ENCODE measurements around the gene APMAP.

The APMAP gene

DNA sequence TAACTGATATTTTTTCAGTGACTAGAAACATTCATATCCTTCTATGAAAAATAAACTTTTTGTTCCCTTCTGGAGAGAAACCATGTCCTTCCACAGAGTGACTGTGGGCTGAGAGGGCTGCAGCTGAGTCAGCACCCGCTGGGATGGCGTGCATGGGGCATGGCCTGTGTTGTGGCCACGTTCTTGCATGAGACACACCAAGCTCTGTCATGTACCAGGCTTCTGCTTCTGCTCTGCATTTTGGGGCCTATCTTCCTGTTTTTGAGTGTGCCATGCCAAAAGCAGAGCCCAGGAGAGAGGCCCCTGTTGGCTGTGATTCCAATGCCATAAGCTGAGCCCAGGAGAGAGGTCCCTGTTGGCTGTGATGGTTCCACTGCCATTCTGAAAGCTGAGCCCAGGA is 10.8 kb downstream of the APMAP start:
- Histone ChIP-seq H3K36me3 (ENCODE audit: insufficient read depth, low read length) (peaks cover 26% of the 10 kb centered on the region), H3K9ac (ENCODE audit: low read length) (no peak overlapping the region), H3K9me3 (ENCODE audit: low read length) (no peaks in the 10 kb centered on the region), H3K4me1 (ENCODE audit: insufficient read depth, low read length) (no peaks in the 10 kb centered on the region), H3K27ac (ENCODE audit: low read depth, low read length) (no peak overlapping the region), H3K4me3 (ENCODE audit: low read depth in 1 of 2, low read length in 2 of 2) (no peak overlapping the region), H3K27me3 (ENCODE audit: control insufficient read depth in 1 of 2, insufficient read depth in 2 of 2, low read length in 2 of 2) (no peaks in the 10 kb centered on the region)

DNA sequence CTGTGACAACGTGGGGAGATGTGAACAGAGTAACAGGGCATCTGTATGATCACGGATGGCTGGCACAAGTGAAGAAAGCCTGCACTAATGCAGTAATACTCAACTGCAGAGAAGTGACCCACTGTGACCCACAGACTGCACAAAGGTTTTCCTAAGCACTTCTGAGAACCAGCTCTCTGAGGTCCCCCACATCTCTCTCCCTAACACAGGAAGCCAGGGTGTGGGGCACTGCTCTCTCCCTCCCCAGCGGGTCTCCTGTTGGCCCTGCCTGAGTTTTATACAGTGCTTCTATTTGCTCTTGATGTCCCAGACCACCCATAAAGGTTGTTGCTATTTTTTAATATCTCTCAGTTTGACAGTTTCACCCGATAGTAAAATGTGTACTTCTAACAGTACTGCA is 11.3 kb downstream of the APMAP start:
- Histone ChIP-seq H3K9ac (ENCODE audit: low read length) (no peak overlapping the region), H3K9me3 (ENCODE audit: low read length) (no peaks in the 10 kb centered on the region), H3K4me1 (ENCODE audit: insufficient read depth, low read length) (no peaks in the 10 kb centered on the region), H3K36me3 (ENCODE audit: insufficient read depth, low read length) (peaks cover 30% of the 10 kb centered on the region), H3K27me3 (ENCODE audit: control insufficient read depth in 1 of 2, insufficient read depth in 2 of 2, low read length in 2 of 2) (no peaks in the 10 kb centered on the region), H3K27ac (ENCODE audit: low read depth, low read length) (no peak overlapping the region), H3K4me3 (ENCODE audit: low read depth in 1 of 2, low read length in 2 of 2) (no peak overlapping the region)

DNA sequence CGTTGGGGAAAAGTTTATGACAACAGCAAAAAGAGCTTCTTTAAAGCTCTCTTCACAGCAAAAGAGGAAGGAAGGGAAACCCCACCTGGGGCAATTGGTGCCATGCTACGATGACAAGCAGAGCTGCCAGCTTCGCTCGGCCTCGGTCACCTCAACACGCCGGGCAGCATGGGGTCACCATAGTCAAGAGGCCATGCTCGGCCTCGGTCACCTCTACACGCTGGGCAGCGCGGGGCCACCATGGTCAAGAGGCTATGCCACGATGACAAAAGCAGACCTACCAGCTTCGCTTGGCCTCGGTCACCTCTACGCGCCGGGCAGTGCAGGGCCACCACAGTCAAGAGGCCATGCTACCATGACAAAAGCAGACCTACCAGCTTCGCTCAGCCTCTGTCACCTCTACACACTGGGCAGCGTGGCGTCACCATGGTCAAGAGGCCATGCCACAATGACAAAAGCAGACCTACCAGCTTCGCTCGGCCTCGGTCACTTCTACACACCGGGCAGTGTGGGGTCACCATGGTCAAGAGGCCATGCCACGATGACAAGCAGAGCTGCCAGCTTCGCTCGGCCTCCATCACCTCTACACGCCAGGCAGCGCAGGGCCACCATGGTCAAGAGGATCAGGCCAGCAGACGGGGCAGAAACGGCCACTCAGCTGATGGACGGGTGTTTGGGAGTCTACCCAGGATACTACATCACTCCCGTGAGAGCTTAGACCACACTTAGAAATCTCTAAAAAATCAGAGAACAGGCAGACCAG is 12.1 kb downstream of the APMAP start:
- Histone ChIP-seq H3K36me3 (ENCODE audit: insufficient read depth, low read length) (peaks cover 34% of the 10 kb centered on the region), H3K9me3 (ENCODE audit: low read length) (no peaks in the 10 kb centered on the region), H3K4me1 (ENCODE audit: insufficient read depth, low read length) (no peaks in the 10 kb centered on the region), H3K27ac (ENCODE audit: low read depth, low read length) (no peak overlapping the region), H3K27me3 (ENCODE audit: control insufficient read depth in 1 of 2, insufficient read depth in 2 of 2, low read length in 2 of 2) (no peaks in the 10 kb centered on the region), H3K9ac (ENCODE audit: low read length) (no peak overlapping the region), H3K4me3 (ENCODE audit: low read depth in 1 of 2, low read length in 2 of 2) (no peak overlapping the region)

DNA sequence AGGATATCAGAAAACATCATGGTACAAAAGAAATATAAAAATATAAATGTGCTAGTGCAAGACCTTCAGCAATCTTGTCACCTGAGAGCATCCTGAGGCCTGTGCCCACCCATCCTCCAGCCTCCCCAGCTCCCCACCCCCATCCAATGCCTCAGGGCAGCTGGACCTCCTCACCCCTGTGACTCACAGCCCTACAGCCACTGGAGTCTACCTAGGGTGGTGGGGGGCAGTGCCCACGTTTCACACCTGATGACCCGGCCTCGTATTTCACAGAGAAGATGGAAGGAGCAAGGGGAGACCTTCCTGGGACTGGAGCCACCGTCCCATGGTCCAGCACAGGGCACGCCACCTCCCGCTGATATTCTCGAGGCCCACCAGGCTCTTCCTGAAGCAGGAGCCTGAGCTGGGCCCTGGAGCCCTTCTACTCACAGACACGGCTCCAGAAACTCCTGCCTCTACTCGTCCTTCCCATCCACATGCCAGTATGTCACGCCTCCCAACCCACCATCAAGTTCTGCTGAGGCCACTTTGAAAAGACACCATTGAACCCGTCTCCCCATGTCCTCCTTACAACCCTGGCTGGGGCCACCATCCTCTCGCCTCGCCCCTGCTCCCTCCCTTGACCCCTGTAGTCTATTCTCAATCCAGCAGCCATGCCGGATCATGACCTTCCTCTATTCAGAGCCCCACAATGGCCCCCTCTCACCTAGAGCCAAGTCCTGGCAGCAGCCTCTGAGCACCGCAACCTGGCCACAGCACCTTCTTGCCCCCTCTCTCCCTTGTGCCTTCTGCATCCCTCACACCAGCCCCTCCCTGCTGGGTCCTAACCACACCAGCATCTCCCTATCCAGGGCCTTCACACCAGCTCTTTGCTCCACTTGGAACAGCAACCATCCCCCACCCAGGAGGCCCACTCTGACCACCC is 13.3 kb downstream of the APMAP start:
- no peak overlapping the region for H3K9ac ChIP-seq (ENCODE audit: low read length)
- no peak overlapping the region for H3K27ac ChIP-seq (ENCODE audit: low read depth, low read length)
- H3K4me3 ChIP-seq (ENCODE audit: low read depth in 1 of 2, low read length in 2 of 2): no peak overlapping the region
- no peaks in the 10 kb centered on the region for H3K4me1 ChIP-seq (ENCODE audit: insufficient read depth, low read length)
- no peaks in the 10 kb centered on the region for H3K27me3 ChIP-seq (ENCODE audit: control insufficient read depth in 1 of 2, insufficient read depth in 2 of 2, low read length in 2 of 2)
- no peaks in the 10 kb centered on the region for H3K9me3 ChIP-seq (ENCODE audit: low read length)
- peaks cover 34% of the 10 kb centered on the region for H3K36me3 ChIP-seq (ENCODE audit: insufficient read depth, low read length)

DNA sequence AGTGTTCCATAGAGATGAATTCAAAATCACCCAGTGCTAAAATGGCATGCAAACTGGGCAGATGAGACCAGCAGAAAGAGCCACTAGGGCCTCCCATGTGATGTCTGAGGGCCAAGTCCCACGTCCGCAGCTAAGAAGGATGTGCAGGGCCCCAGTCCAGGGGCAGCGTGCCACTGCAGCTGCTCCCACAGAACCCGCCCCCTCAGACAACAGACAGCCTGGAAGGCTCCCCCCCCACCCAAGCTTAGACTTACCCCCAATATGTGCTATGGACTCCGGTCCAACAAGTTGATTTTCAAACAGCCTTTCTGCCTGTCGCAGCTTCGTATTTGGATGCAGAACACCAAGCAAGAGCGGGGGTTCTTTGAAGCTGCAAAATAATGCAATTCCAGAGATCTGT is 14.0 kb downstream of the APMAP start:
- no peaks in the 10 kb centered on the region for H3K4me1 ChIP-seq (ENCODE audit: insufficient read depth, low read length)
- H3K27ac ChIP-seq (ENCODE audit: low read depth, low read length): no peak overlapping the region
- no peaks in the 10 kb centered on the region for H3K27me3 ChIP-seq (ENCODE audit: control insufficient read depth in 1 of 2, insufficient read depth in 2 of 2, low read length in 2 of 2)
- H3K9ac ChIP-seq (ENCODE audit: low read length): no peak overlapping the region
- H3K36me3 ChIP-seq (ENCODE audit: insufficient read depth, low read length): peaks cover 34% of the 10 kb centered on the region
- H3K4me3 ChIP-seq (ENCODE audit: low read depth in 1 of 2, low read length in 2 of 2): no peak overlapping the region
- H3K9me3 ChIP-seq (ENCODE audit: low read length): no peaks in the 10 kb centered on the region

DNA sequence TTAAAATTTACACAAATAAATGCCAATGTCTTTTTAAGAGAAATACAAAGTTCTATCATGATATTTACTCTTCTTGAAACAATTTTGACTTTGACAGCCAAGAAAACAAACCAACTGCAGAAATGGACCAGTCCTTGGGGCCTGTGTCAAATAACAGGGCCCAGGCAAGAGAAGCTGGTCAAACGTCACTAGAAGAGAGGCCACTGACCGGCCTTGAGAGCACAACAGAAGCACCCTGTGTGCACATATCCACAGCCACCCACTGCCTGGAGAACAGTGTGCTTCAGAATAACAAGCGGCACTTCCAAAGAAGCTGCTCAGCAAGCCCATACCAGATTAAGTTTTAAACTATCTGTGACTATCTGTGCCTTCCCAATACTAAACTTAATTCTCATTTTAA is 14.8 kb downstream of the APMAP start:
- Histone ChIP-seq H3K4me1 (ENCODE audit: insufficient read depth, low read length) (no peaks in the 10 kb centered on the region), H3K9ac (ENCODE audit: low read length) (no peak overlapping the region), H3K4me3 (ENCODE audit: low read depth in 1 of 2, low read length in 2 of 2) (no peak overlapping the region), H3K27ac (ENCODE audit: low read depth, low read length) (no peak overlapping the region), H3K36me3 (ENCODE audit: insufficient read depth, low read length) (peaks cover 39% of the 10 kb centered on the region), H3K9me3 (ENCODE audit: low read length) (no peaks in the 10 kb centered on the region), H3K27me3 (ENCODE audit: control insufficient read depth in 1 of 2, insufficient read depth in 2 of 2, low read length in 2 of 2) (no peaks in the 10 kb centered on the region)

DNA sequence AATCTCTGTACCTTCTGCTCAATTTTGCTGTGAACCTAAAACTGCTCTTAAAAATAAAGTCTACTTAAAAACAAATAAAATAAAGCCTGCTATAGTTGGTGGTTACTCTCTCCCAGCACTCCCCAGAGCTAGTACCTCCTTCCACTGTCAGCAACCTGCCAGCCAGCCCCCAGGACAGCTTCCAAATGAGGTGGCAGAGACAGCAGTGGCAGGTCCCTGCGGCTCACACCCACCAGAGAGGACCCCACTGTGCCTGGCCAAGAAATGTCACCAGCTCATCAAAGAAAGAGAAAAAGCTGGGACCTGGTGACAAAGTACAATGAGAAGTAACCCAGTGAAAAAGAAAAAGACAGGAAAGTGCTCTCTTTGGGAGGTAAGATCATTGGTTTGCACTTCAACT is 15.2 kb downstream of the APMAP start:
- Histone ChIP-seq H3K4me1 (ENCODE audit: insufficient read depth, low read length) (no peaks in the 10 kb centered on the region), H3K27ac (ENCODE audit: low read depth, low read length) (no peak overlapping the region), H3K9ac (ENCODE audit: low read length) (no peak overlapping the region), H3K9me3 (ENCODE audit: low read length) (no peaks in the 10 kb centered on the region), H3K4me3 (ENCODE audit: low read depth in 1 of 2, low read length in 2 of 2) (no peak overlapping the region), H3K36me3 (ENCODE audit: insufficient read depth, low read length) (peaks cover 44% of the 10 kb centered on the region), H3K27me3 (ENCODE audit: control insufficient read depth in 1 of 2, insufficient read depth in 2 of 2, low read length in 2 of 2) (no peaks in the 10 kb centered on the region)

DNA sequence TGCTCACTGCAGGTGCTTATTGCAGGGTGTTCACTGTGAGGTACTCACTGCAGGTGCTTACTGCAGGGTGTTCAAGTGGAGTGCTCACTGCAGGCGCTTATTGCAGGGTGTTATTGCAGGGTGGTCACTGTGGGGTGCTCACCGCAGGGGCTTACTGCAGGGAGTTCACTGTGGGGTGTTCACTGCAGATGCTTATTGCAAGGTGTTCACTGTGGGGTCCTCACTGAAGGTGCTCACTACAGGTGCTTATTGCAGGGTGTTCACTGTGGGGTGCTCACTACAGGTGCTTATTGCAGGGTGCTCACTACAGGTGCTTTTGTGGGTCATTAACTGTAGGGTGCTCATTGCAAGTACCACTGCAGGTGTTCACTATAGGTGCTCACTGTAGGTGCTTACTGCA is 20.2 kb downstream of the APMAP start:
- Histone ChIP-seq H3K9me3 (ENCODE audit: low read length) (no peaks in the 10 kb centered on the region), H3K36me3 (ENCODE audit: insufficient read depth, low read length) (peaks cover 64% of the 10 kb centered on the region), H3K4me3 (ENCODE audit: low read depth in 1 of 2, low read length in 2 of 2) (no peak overlapping the region), H3K27ac (ENCODE audit: low read depth, low read length) (no peak overlapping the region), H3K27me3 (ENCODE audit: control insufficient read depth in 1 of 2, insufficient read depth in 2 of 2, low read length in 2 of 2) (no peaks in the 10 kb centered on the region), H3K9ac (ENCODE audit: low read length) (no peak overlapping the region), H3K4me1 (ENCODE audit: insufficient read depth, low read length) (no peaks in the 10 kb centered on the region)

DNA sequence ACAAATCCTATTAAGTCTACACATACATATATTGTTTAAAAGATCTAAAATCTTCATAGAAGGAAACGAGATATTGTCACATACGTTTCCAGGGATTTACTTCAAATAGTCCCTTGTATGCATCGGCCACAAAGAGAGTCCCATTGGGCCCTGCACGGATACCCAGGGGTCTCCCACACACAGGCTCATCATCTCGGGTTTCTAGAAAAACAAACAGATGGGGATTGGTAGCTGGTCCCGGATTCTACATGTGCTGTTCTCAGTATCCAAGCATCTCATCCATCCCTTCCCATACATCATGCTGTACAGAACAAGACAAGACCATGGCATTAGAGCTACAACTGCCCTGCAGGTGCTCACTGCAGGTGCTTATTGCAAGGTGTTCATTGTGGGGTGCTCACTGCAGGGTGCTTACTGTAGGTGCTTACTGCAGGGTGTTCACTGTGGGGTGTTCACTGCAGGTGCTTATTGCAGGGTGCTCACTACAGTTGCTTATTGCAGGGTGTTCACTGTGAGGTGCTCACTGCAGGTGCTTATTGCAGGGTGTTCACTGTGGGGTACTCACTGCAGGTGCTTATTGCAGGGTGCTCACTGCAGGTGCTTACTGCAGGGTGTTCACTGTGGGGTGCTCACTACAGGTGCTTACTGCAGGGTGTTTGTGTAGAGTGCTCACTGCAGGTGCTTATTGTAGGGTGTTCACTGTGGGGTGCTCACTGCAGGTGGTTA is 21.0 kb downstream of the APMAP start:
- no peaks in the 10 kb centered on the region for H3K27me3 ChIP-seq (ENCODE audit: control insufficient read depth in 1 of 2, insufficient read depth in 2 of 2, low read length in 2 of 2)
- no peaks in the 10 kb centered on the region for H3K4me1 ChIP-seq (ENCODE audit: insufficient read depth, low read length)
- H3K9me3 ChIP-seq (ENCODE audit: low read length): no peaks in the 10 kb centered on the region
- H3K9ac ChIP-seq (ENCODE audit: low read length): no peak overlapping the region
- H3K36me3 ChIP-seq (ENCODE audit: insufficient read depth, low read length): peaks cover 57% of the 10 kb centered on the region
- no peak overlapping the region for H3K27ac ChIP-seq (ENCODE audit: low read depth, low read length)
- no peak overlapping the region for H3K4me3 ChIP-seq (ENCODE audit: low read depth in 1 of 2, low read length in 2 of 2)

DNA sequence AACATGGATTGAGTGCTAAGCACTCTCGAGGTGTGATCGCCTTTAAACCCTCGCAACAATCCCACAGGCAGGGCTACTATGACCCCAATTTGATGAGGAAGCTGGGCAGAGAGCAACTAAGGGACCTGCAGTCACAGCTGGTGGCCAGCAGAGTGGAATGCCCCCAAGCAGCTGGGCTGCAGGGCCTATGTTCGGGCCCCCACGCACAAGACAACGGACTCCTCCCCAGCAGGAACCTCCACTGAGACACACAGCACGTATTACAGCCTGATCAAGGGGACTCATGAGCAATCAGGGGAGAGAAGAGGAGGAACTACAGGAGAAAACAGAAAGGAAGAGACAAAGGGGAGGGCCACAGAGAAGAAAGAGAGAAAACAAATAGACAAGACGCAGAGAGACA is 21.8 kb downstream of the APMAP start:
- Histone ChIP-seq H3K4me3 (ENCODE audit: low read depth in 1 of 2, low read length in 2 of 2) (no peak overlapping the region), H3K9me3 (ENCODE audit: low read length) (no peaks in the 10 kb centered on the region), H3K9ac (ENCODE audit: low read length) (no peak overlapping the region), H3K27me3 (ENCODE audit: control insufficient read depth in 1 of 2, insufficient read depth in 2 of 2, low read length in 2 of 2) (no peaks in the 10 kb centered on the region), H3K36me3 (ENCODE audit: insufficient read depth, low read length) (peaks cover 58% of the 10 kb centered on the region), H3K27ac (ENCODE audit: low read depth, low read length) (no peak overlapping the region), H3K4me1 (ENCODE audit: insufficient read depth, low read length) (no peaks in the 10 kb centered on the region)

DNA sequence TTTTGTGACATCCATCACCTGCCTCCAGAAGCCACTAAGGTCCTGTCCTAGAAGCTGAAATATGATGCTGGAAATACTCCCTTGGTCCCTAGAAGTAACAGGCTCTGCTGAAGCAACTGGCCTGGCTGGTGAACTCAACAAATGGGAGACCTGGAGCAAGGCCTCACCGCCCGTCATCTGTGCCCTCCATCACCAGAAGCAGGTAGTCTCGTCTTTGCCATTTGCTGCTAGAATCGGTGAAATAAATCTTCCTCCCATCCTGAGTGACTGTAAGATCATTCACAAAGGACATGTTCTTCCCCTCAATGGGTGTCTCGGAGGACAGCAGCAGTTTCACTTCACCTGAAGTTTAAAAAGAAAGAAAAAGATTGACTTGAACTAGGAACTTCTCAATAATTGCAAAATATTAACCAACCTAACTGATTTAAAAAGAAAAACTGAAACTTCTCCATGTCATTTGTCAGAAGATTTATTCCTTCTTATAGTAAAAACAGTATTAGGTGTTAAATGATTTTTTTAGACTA is 22.5 kb downstream of the APMAP start:
- no peaks in the 10 kb centered on the region for H3K9me3 ChIP-seq (ENCODE audit: low read length)
- H3K27me3 ChIP-seq (ENCODE audit: control insufficient read depth in 1 of 2, insufficient read depth in 2 of 2, low read length in 2 of 2): no peaks in the 10 kb centered on the region
- H3K9ac ChIP-seq (ENCODE audit: low read length): no peak overlapping the region
- no peaks in the 10 kb centered on the region for H3K4me1 ChIP-seq (ENCODE audit: insufficient read depth, low read length)
- H3K4me3 ChIP-seq (ENCODE audit: low read depth in 1 of 2, low read length in 2 of 2): no peak overlapping the region
- H3K36me3 ChIP-seq (ENCODE audit: insufficient read depth, low read length): peaks cover 63% of the 10 kb centered on the region
- no peak overlapping the region for H3K27ac ChIP-seq (ENCODE audit: low read depth, low read length)

All from muscle layer of colon (tissue), 2 donors.